ENCODE results near the gene SPATA6.
"Not testable (repeated sequence)": the region's sequence is repeated elsewhere in the genome, so short reads cannot be mapped to it uniquely, and the experiment has no call there.

Gene SPATA6

GRCh38 chr1:48471691-48472576, at the start of gene SPATA6:
Gene SPATA6 (minus strand): TSS chr1:48472204. CDS start chr1:48472008, 196 bp downstream.
- DNase-seq (ENCODE audit: low read depth): peak; percentile 86

- not testable (repeated sequence) for DNase-seq (ENCODE audit: low read depth)
Measured at GRCh38 chr1:48519896-48520295, 47.9 kb upstream of the SPATA6 start.

- no peak for DNase-seq (ENCODE audit: low read depth)
Measured at GRCh38 chr1:48506870-48507269, 34.9 kb upstream of the SPATA6 start.

GRCh38 chr1:48500541-48501450, 28.8 kb upstream of the SPATA6 start:
- DNase-seq (ENCODE audit: low read depth): no peak

- no peak for DNase-seq (ENCODE audit: low read depth)
Measured at GRCh38 chr1:48499211-48499735, 27.3 kb upstream of the SPATA6 start.

- peak; percentile 46 for DNase-seq (ENCODE audit: low read depth)
Measured at GRCh38 chr1:48498096-48498791, 26.2 kb upstream of the SPATA6 start.

GRCh38 chr1:48495911-48496310, 23.9 kb upstream of the SPATA6 start:
- DNase-seq (ENCODE audit: low read depth): no peak

- no peak for DNase-seq (ENCODE audit: low read depth)
Measured at GRCh38 chr1:48495166-48495565, 23.2 kb upstream of the SPATA6 start.

GRCh38 chr1:48493970-48494769, 22.2 kb upstream of the SPATA6 start:
- no peak for DNase-seq (ENCODE audit: low read depth)

- no peak for DNase-seq (ENCODE audit: low read depth)
Measured at GRCh38 chr1:48493041-48493440, 21.0 kb upstream of the SPATA6 start.

GRCh38 chr1:48492392-48492791, 20.4 kb upstream of the SPATA6 start:
- DNase-seq (ENCODE audit: low read depth): no peak

- no peak for DNase-seq (ENCODE audit: low read depth)
Measured at GRCh38 chr1:48488721-48489120, 16.7 kb upstream of the SPATA6 start.

GRCh38 chr1:48480504-48480903, 8.5 kb upstream of the SPATA6 start:
- DNase-seq (ENCODE audit: low read depth): no peak

- not testable (repeated sequence) for DNase-seq (ENCODE audit: low read depth)
Measured at GRCh38 chr1:48480023-48480422, 8.0 kb upstream of the SPATA6 start.

- DNase-seq (ENCODE audit: low read depth): no peak
Measured at GRCh38 chr1:48472638-48473037, 634 bp upstream of the SPATA6 start.

- DNase-seq (ENCODE audit: low read depth): no peak
Measured at GRCh38 chr1:48470950-48471690, 884 bp downstream of the SPATA6 start.

GRCh38 chr1:48470481-48470855, 1.5 kb downstream of the SPATA6 start:
- DNase-seq (ENCODE audit: low read depth): no peak

- DNase-seq (ENCODE audit: low read depth): no peak
Measured at GRCh38 chr1:48469616-48470480, 2.2 kb downstream of the SPATA6 start.

GRCh38 chr1:48466594-48466993, 5.4 kb downstream of the SPATA6 start:
- DNase-seq (ENCODE audit: low read depth): no peak

Data from stimulated activated CD8-positive, alpha-beta memory T cell treated with anti-CD3 and anti-CD28 coated beads, Interleukin-15, amount 100 ng/mL, for 1 hour (primary cell).